ENCODE measurements around the gene GREB1.

GREB1 gene

GRCh38 chr2:11676640-11677039, 142.8 kb downstream of the GREB1 start:
- TF ChIP-seq, protein P1, sequence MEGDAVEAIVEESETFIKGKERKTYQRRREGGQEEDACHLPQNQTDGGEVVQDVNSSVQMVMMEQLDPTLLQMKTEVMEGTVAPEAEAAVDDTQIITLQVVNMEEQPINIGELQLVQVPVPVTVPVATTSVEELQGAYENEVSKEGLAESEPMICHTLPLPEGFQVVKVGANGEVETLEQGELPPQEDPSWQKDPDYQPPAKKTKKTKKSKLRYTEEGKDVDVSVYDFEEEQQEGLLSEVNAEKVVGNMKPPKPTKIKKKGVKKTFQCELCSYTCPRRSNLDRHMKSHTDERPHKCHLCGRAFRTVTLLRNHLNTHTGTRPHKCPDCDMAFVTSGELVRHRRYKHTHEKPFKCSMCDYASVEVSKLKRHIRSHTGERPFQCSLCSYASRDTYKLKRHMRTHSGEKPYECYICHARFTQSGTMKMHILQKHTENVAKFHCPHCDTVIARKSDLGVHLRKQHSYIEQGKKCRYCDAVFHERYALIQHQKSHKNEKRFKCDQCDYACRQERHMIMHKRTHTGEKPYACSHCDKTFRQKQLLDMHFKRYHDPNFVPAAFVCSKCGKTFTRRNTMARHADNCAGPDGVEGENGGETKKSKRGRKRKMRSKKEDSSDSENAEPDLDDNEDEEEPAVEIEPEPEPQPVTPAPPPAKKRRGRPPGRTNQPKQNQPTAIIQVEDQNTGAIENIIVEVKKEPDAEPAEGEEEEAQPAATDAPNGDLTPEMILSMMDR (IDR thresholded peaks at IDR 0.05; ENCODE audit: low read depth, low read length, missing control alignments), result no peak
- no peak for DNase-seq (ENCODE audit: low read depth)
- no peak overlapping the region for H3K4me3 ChIP-seq (ENCODE audit: low read depth, low read length)

DNA sequence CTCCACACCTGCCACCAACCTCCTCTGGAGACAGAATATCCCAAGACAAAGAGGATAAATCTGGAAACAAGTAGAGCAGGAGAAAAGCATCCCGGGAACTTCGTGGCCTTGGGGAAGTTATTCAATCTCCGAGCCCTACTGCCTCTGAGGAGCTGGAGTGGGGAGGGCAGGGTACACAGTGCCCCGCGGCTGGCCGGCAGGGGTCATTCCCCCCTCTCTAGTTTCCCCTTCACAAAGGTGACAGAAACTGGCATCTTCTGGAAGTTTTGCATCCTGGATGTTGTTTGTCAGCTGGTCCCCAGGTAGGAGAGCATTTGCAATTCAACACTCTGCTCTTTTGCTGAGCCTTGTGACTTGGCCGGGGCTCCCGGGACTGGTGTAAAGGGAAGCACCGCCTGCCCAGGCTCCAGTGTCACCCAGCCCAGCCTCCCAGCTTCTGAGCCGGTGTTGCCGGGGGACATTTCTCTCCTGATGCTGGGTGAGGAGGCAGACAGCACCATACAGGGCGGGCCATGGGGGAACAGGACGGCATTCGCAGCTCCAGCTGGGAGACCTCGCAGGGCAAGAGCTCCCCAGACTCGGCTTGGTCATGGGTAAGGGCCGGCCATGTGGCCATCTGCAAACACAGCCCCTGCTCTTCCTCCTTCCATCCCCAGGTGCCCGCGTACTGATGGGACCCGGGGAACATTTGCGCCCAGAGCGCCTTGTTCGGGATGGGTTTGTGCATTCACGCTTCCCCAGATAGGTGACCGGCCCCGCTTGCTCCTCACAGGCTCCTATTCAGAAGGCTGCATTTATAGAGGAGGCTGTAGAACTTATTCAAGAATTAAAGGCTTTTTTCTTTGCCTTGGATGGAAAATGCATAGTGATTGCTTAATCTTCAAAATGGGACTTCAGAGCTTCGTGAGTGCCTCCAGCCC, 143.6 kb downstream of the GREB1 start:
- no peak overlapping the region for H3K4me3 ChIP-seq (ENCODE audit: low read depth, low read length)

GRCh38 chr2:11678306-11678960, 144.6 kb downstream of the GREB1 start:
- TF ChIP-seq, protein P1 (IDR thresholded peaks at IDR 0.05; ENCODE audit: low read depth, low read length, missing control alignments), result no peak
- DNase-seq (ENCODE audit: low read depth), result no peak
- no peak overlapping the region for H3K4me3 ChIP-seq (ENCODE audit: low read depth, low read length)

More for the DNA sequence above, 143.6 kb downstream of the GREB1 start:
- TF ChIP-seq, protein P1 (IDR thresholded peaks at IDR 0.05; ENCODE audit: low read depth, low read length, missing control alignments), result no peak
- DNase-seq (ENCODE audit: low read depth), result no peak

GRCh38 chr2:11679016-11679415, 145.2 kb downstream of the GREB1 start:
- no peak overlapping the region for H3K4me3 ChIP-seq (ENCODE audit: low read depth, low read length)

GRCh38 chr2:11679486-11680181, 145.8 kb downstream of the GREB1 start:
- no peak overlapping the region for H3K4me3 ChIP-seq (ENCODE audit: low read depth, low read length)
- TF ChIP-seq, protein P1 (IDR thresholded peaks at IDR 0.05; ENCODE audit: low read depth, low read length, missing control alignments), result no peak

More at GRCh38 chr2:11679016-11679415, 145.2 kb downstream of the GREB1 start:
- TF ChIP-seq, protein P1 (IDR thresholded peaks at IDR 0.05; ENCODE audit: low read depth, low read length, missing control alignments), result no peak
- no peak for DNase-seq (ENCODE audit: low read depth)

GRCh38 chr2:11680182-11680900, 146.5 kb downstream of the GREB1 start:
- no peak for DNase-seq (ENCODE audit: low read depth)
- H3K4me3 ChIP-seq (ENCODE audit: low read depth, low read length), result no peak overlapping the region
- TF ChIP-seq, protein P1 (IDR thresholded peaks at IDR 0.05; ENCODE audit: low read depth, low read length, missing control alignments), result no peak

More at GRCh38 chr2:11679486-11680181, 145.8 kb downstream of the GREB1 start:
- DNase-seq (ENCODE audit: low read depth), result no peak
